Middle frontal gyrus (tissue), 1 donor: ENCODE data around the gene ZNF335.
"Not testable (repeated sequence)": the region's sequence is repeated elsewhere in the genome, so short reads cannot be mapped to it uniquely, and the experiment has no call there.

Experiments used
- DNase-seq: peaks from one replicate; pipeline ENCODE4 v3.0.0-alpha.2; 2015; ENCODE audit warnings: low spot score; ENCODE audit errors: extremely low spot score

ZNF335 gene

GRCh38 chr20:45972500-45973183 is 639 bp upstream of the ZNF335 start:
- no peak for DNase-seq

DNA sequence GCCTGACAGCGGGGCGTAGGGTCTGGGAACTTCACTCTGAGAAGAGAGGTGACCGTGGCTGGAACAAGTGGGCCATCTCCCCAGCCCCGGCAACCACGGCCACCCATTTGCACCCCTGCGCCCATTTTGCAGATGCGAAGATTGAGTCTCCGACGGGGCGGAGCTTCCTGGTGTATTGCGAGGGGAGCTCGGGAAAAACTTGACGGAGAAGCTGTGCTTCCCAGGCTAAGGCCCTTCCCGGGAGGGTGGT is 653 bp downstream of the ZNF335 start:
- no peak for DNase-seq

DNA sequence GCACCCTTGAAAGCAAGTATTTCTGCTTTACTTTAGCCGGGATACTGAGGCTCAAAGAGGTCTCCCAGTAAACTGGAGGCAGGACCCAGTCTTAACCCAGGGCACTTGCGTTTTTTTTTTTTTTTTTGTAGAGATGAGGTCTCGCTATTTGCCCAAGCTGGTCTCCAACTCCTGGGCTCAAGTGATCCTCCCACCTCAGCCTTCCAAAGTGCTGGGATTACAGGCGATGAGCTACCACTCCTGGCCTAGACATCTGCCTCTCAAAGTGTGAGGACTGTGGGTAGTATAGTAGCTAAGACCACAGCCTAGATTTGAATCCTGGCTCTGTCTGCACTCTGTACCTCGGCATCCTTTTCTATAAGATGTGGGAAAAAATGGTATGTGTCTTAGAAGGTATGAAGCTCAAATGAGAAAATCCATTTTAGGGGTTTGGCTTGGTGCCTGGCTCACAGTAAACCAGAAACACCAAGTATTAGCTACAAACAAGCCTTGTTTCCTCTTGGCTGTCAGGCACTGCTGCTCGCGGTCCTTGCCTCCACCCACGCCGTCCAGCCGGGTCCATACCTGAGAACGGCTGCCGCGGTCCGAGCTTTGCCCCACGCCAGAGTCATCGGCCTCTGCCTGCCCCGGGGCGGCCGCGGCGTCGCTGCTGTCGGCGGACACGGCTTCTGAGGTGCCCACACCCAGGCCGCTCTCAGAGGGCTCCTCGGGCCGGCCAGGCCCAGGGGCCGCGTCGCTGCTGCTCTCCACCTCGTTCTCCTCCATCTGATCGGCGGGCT is 1.2 kb downstream of the ZNF335 start:
- no peak for DNase-seq

- DNase-seq = no peak
Observed at GRCh38 chr20:45969712-45970634, 2.0 kb downstream of the ZNF335 start.

- no peak for DNase-seq
Observed at GRCh38 chr20:45968801-45969711, 2.9 kb downstream of the ZNF335 start.

DNA sequence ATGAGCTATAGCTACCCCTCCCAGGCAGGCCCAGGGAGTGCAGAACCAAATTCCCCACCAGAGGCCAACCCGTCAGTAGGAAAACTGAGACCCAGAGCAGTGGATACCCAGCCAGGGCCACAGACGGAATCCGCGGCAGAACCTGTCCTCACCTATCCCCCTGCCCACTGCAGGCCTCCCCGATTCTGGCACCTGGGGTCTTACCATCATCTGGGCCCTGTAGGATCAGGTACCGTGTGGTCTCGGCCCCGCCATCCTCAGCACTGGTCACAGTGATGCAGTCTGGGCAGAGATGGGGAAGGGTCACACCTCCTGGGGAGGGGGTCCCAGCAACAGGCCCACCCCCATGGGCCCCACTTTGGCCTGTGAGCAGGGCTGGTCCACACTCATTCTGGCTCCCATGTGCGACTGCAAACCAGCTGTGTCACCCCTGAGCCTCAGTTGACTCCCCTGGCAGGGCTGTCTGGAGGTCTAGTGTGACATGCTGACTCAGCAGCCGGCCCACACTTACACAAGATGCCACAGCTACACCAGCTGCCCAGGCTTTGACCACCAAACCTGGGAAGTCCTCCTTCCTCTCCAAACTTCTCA is 3.8 kb downstream of the ZNF335 start:
- no peak for DNase-seq

- no peak for DNase-seq
Observed at GRCh38 chr20:45967551-45968080, 4.4 kb downstream of the ZNF335 start.

DNA sequence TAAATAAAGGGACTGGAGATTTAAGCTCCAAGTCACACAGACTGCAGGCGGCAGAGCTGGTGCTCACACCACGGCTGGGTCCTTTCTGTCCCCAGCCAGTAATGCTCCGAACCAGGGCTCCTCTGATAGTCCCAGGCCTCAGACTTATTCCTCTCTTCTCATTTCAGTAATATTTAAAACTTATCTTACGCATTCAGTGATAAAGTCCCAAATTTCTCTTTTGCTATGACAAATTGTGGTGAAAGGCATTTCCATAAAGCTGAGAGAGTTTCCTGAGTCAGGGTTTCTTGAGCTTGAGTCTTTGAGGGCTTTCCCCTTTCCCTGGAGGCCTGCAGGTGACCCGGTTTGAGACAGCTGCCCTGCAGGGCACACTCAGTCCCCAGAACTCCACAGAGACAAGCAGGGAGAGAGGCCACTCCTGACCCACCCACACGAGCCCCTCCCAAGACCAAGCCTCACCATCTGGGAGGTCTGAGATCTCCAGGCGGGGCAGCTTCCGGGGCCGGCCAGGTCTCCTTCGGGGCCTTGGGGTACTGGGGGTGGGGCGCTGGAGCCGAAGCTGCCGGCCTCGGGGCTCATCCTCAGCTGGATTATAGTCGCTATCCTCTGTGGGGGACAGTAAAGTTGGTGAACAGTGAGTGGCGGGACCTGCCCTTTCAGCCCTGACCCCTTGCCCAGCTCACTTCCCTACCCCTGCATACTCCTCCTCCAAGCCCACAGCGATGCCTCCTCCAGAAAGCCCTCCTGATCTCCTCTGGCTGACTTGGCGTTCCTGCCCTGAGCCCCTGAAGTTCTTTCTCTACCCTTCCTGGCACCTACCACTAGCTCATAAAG is 6.6 kb downstream of the ZNF335 start:
- DNase-seq = no peak

- no peak for DNase-seq
Observed at GRCh38 chr20:45964006-45964400, 8.0 kb downstream of the ZNF335 start.

DNA sequence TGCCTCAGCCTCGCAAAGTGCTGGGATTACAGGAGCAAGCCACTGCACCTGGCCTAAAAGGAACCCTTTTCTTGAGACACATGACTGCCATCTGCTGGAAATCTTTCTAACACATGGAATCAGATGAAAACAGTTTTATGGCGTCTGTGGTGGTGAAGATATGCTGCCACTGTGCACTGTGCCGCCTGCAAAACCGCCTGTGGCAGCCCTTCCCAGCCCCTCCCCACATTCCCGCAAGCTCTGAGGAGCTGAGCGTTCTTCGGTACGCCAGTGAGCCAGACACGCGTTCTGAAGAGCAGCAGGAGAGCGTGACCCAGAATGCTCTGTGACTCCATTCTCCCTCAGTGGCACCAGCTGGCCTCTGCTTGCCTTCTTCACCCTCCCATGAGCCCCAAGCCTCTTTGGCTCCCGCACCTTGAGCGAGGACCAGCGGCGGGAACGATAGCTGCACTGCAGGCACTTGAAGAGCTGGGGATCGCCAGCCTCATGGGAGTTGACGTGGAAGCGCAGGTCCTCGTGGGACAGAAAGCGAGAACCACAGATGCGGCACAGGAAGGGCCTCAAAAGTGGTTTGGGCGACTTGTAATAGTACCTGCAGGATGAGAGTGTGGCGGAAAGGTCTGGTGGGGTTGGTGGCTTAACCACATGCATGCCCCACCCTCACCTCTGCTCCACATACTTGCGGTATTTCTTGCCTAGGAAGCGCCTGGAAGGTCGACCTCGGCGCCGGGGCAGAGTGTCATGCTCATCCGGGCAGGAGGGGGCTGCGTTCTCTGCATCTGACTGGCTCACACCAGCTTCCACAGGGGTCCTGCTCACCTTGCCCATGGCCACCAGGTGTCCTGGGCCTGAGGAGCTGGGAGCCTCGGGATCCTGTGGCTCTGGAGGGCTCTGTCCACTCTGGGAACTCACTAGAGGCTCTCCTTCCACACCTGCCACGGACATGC is 8.7 kb downstream of the ZNF335 start:
- no peak for DNase-seq

DNA sequence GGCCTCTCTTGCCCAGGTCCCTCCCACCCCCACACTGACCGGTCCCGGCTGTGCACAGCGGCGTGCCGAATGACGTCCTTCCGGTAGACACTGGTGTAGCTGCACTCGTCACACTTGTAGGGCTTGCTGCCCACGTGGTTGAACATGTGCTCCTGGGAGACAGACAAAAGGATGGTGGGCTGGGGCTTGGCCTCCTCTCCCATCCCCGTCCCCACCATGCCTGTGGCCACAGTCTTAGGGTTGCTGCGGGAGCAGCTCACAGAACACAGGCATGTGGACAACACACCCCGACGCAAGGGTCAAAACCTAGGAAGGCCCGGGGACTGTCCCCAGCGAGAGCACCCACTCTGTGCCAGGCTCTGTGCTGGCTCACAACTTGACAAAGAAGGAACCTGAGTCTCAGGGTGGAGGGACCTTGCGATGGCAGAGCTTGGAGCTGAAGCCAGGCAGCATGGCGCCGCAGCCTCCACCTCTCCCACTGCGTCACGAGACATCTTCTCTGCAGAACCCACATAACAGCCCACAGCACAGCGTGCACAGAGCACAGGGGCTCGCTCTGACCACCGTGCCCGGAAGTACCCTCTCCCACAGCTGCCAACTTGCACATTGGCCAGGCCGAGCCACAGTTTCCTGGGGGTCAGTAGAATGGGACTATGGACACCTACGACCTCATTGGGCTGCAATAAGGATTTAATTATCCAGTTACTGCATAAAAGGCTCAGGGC is 9.8 kb downstream of the ZNF335 start:
- DNase-seq = no peak

GRCh38 chr20:45959956-45960630 is 11.9 kb downstream of the ZNF335 start:
- DNase-seq = no peak

- no peak for DNase-seq
Observed at GRCh38 chr20:45959126-45959525, 12.9 kb downstream of the ZNF335 start.

DNA sequence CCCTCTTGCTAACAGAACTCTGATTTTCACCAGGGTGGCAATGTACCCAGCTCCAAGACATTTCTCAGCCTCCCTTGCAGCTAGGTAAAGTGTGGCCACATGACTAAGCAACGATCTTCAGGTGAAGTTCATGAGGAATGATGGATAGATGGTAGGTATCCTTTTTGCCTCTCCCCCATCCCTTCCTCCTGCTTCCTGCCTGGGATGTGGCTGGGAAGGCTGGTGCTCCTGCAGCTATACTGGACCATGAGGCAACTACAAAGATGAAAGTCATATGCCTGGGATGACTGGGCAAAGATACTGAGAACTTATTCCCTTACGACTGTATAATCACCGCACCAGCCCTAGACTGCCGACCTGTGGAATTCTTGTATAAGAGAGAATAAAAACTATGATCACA is 13.4 kb downstream of the ZNF335 start:
- no peak for DNase-seq

DNA sequence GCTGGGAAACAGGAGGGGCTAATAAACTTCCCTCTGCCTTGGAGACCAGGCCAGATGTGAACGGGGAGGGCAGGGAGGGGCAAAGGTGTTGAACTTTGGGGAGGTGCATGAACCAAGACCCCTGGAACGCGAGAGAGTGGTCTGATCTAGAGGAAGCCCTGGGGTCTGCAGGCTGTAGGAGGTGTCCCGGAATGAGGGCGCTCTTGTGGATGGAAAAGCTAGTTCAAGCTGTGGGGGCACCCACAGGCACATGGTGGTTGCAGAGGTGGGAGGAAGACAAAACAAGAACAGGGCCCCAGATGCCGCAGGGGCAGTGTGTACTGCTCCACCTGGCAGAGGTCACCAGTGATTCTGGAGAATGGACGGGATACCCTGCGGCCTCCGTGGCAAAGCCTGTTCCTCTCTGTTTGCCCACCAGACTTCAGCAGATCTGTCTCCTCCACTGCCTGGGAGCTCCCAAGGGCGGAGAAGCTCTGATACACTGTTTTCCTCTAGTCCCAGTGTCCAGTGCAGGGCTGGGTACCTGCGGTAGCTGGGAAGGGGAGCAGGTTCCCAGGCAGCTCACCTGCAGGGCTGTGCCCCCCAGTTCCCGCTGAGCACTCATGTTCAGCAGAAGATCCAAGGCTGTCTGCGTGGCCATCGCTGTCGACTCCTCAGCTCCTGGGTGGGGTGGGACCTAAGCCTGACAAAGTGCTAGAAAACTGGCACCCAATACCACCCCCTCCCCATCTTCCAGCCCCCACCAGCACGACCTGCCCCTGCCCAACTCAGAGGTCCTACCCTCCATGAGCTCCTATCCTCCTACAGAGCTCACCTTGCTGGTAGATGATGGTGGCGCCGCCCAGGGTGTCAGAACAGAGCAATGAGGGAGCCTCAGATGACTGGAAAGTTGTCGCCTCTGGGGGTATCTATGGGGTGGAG is 14.7 kb downstream of the ZNF335 start:
- no peak for DNase-seq

DNA sequence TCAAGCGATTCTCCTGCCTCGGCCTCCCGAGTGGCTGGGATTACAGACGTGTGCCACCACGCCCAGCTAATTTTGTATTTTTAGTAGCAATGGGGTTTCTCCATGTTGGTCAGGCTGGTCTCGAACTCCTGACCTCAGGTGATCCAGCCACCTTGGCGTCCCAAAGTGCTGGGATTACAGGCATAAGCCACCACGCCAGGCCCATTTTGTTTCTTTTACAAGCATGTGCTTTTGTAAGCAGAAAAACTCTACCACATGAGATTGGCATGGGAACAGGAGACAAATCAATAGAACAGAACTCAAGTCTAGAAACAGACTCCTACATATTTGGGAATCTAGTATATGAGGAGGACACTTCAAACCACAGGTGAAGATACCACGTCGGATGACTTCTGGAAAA is 15.7 kb downstream of the ZNF335 start:
- DNase-seq = not testable (repeated sequence)
